Effector CD8-positive, alpha-beta T cell (primary cell): ENCODE data around the gene BCAT1.
"Not testable (repeated sequence)": the region's sequence is repeated elsewhere in the genome, so short reads cannot be mapped to it uniquely, and the experiment has no call there.

Experiments used
- DNase-seq: peaks from one replicate; lab custom pipeline; 2025; lab: John Stamatoyannopoulos, UW

Gene BCAT1

GRCh38 chr12:24809306-24809705 is 139.6 kb downstream of the BCAT1 start:
- DNase-seq = not testable (repeated sequence)

- no peak for DNase-seq
These were observed 140.2 kb downstream of the BCAT1 start for GRCh38 chr12:24808651-24809050.

DNA sequence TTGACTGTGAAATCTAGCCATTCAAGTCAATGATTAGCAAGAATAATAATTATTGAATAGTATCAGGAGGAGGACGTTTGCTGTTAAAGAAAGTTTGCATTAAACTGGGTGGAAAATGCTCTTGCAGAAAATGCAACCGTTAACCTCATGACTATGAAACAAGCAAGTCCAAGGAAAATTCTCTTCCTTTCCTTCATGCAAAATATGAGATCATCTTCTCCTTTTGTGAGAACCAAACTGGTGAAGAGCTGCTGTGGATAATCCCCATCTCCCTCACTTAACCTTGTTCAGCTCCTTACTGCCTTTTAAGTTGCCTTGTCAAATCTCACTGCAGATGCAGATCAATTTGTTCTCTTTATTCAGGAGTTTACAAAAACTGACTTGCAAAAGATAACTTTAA is 142.5 kb downstream of the BCAT1 start:
- DNase-seq = no peak

DNA sequence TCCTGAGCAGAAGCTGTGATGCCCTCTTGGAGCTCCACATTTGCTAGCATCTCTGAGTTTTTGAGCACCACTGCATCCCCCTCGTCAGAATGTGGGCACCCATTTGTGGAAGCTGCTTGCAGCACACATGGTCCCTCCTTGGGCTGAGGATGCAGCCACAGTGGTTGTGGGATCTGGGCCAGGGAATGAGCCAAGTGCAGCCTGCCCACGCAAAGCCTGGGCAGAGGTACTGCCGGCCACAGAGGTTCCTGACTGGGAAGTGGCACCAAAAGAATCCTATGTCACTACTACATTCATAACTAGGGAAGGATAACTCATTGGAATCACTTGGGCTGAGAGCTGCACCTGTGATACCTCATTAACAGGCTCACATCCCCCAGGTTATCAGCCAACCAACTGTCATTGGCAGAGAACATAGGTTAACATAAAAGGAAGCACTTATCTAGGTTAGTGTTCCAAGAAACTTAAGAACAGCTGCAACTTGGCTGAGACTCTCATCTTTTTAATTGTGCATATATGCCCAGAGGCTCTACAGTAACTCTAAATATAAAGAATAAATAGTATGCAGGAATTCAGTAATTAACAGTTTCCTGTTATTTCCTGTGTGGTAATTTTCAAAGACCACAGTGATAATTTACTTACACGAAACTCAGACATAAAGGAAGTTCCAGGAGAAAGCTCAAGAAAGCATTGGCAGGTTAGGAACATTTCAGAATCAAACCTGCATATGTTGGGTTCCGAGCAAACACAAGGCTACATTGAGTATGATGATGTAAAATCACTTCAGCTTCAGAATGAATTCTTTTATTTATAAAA is 145.3 kb downstream of the BCAT1 start:
- no peak for DNase-seq

- DNase-seq = no peak
These were observed 150.6 kb downstream of the BCAT1 start for GRCh38 chr12:24798335-24798734.

GRCh38 chr12:24797901-24798300 is 151.0 kb downstream of the BCAT1 start:
- DNase-seq = no peak

DNA sequence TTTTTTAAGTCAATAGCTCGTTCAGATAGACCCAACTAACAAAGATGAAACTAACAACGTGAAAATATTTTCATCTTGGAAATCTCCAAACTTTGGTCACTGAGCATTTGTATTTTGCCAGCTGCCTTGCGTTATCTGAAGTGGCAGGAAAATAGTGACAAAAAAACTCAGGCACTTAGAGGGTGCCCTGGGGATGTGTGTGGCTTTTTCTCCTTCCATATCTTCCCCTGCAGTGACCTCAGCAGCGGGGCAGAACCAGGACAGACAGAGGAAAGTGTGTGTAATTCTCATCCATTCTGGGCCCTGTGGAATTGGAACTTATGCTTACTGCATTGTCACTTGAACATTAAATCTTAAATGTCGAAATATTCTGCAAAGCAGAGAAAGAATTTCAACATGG is 152.0 kb downstream of the BCAT1 start:
- no peak for DNase-seq

- no peak for DNase-seq
These were observed 153.1 kb downstream of the BCAT1 start for GRCh38 chr12:24795699-24796347.

DNA sequence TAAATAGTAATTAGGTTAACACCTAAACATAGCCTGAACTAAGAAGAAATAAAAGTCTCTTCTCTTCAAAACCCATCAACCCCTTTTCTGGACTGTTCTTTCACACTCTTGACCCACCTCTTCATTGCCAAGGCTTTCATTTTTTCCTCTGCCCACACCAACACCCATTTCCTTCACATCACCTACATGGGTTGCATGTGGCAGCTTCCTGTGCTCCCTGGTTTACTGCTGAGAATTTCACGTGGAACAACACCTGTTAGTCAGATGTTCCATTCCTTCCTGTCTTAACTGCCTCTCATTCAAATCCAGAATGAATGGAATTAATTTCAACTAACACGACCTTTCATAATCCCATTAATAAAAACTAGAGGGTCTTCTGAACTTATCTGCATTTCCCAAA is 157.3 kb downstream of the BCAT1 start:
- no peak for DNase-seq

DNA sequence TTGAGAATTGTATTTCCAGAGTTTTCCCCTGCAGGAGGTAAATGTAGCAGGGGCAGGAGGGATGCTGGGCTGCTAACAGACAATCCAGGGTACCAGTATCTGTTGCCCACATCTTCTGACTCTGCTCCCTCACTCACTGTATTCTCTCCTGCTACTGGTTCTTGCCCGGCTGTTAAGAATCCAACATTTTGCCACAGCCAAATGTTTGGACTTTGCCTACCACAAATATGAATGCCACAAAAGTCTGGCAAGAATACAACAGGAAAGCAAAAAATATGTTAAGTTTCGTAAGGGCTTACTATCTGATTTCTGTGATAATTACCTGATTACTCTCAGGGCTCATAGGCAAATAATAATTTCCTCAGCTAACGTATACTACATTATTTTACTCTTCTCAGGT is 160.0 kb downstream of the BCAT1 start:
- no peak for DNase-seq

- no peak for DNase-seq
These were observed 168.1 kb downstream of the BCAT1 start for GRCh38 chr12:24780697-24781368.

DNA sequence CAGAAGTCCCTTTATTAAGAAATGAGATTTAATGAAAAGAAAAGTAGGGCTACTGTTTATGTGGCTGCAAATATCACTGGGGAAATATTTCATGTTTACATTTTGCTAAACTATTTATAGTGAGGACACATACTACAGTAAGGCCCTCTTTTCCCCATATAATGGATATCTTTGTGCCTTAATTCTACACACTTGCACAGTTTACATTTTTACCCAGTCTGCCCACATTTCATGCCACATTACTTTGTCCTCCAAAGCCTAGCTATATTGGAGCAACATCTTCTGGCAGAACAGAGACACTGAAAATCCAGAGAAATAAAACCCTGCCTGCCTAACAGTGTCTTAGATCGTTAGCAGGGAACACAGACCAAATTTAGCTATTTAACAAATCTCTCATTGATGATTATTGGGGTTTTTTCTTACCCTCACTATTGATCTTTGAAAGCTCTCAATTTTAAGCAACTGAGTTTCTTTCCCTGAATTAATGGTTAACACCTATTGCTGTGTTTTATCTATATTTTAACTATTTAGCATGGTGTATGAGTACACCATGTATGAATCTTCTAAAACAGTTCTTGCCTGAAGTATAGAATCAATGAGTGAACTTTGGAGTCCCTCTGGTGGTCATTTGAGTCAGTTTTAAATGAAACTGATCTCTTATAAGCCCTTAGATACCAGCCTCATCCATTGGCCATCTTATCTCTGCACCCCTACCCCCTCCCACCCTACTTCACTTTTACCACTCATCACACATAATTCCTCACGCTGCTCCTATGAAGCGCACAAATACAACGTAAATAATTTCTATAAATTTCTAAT is 170.2 kb downstream of the BCAT1 start:
- DNase-seq = no peak

- DNase-seq = no peak
These were observed 171.5 kb downstream of the BCAT1 start for GRCh38 chr12:24777359-24777758.

- no peak for DNase-seq
These were observed 172.0 kb downstream of the BCAT1 start for GRCh38 chr12:24776861-24777260.

DNA sequence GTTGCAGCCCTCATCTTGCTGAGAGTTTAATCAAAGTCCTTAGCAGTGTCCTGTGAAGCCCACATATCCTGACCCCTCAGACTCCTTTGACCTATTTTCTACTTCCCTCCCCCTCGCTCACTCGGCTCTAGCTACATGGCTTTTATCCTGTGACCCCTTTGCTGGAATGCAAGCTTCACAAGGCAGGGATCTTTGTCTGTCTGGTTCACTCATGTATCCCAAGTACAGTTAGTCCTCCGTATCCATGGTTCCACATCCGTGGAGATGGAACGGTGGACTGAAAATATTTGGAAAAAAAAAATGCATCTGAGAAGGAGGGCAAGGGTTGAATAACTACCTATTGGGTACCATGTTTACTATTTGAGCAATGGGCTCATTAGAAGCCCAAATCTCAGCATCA is 173.8 kb downstream of the BCAT1 start:
- DNase-seq = no peak

DNA sequence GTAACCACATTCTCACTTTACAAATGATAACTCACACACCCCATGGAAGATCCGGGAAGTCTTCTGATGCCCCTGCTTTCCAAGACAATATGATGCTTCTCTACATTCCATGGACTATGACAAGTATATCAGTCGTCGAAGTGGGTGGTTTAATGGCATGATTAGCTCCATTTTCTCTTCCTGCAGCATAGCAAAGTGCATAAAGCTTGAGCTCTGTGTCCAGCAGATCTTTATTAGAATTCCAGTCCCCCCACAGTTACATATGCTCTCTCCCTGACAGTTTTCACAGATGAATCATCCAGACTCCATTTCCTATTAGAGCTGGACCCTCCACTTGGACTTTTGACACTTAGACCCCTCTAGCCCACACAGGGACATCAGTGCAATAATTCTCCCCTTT is 174.9 kb downstream of the BCAT1 start:
- DNase-seq = no peak

GRCh38 chr12:24772813-24773212 is 176.1 kb downstream of the BCAT1 start:
- DNase-seq = no peak

- DNase-seq = no peak
These were observed 178.1 kb downstream of the BCAT1 start for GRCh38 chr12:24770821-24771220.

GRCh38 chr12:24770334-24770733 is 178.6 kb downstream of the BCAT1 start:
- no peak for DNase-seq

DNA sequence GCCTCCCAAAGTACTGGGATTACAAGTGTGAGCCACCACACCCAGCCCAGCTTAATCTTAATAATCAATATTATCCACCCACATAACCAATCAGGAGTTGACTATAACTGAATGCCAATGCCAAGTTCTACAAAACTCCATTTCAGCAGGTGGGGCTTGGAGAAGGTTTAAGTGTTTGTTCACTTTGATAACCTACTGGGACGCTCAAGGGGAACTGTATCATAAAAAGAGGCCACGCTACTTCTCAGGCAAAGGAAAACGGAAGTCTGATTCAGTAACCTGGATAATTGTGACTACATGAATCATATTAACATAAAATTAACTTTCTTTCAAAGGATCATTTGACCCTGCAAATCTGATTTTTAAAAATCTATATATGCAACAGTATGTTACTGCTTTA is 179.2 kb downstream of the BCAT1 start:
- no peak for DNase-seq

- no peak for DNase-seq
These were observed 180.5 kb downstream of the BCAT1 start for GRCh38 chr12:24768415-24768814.

- DNase-seq = no peak
These were observed 181.9 kb downstream of the BCAT1 start for GRCh38 chr12:24767016-24767415.
